ENCODE measurements around the gene BLNK. TPM values are rescaled to one million over a fixed set of nuclear protein-coding genes. Genes with fewer than 3 reads are reported as not detected.
A peak's percentile ranks its signal among the peaks of the same experiment; 100 is the strongest.
"Not testable (repeated sequence)": the region's sequence is repeated elsewhere in the genome, so short reads cannot be mapped to it uniquely, and the experiment has no call there.

The BLNK gene
- total RNA-seq, 1 donor from 2014 or later, result 0.38 TPM

DNA sequence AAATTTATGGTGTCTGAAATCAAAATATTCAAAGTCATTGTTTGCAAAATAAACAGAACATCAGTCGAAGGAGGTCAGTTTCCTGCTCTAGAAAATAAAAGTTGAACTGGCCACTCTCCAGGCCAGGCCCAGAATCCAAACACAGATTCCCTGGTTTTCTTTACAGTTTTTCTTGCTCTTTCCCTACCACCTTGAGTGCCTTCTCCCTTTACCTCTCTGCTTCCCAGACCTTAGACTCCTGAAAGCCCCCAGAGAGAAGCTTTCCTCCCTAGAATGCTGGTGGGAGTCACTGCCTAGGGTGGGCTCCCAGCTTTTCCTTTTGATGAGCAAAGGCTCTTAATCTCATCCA is 38.9 kb upstream of the BLNK start:
- DNase-seq (ENCODE audit: low read depth), result no peak
- no peaks in the 10 kb centered on the region for H3K27me3 ChIP-seq (ENCODE audit: control insufficient read depth, insufficient read depth, low read length)
- H3K4me3 ChIP-seq (ENCODE audit: low read depth, low read length), result no peak overlapping the region
- TF ChIP-seq, protein P1, sequence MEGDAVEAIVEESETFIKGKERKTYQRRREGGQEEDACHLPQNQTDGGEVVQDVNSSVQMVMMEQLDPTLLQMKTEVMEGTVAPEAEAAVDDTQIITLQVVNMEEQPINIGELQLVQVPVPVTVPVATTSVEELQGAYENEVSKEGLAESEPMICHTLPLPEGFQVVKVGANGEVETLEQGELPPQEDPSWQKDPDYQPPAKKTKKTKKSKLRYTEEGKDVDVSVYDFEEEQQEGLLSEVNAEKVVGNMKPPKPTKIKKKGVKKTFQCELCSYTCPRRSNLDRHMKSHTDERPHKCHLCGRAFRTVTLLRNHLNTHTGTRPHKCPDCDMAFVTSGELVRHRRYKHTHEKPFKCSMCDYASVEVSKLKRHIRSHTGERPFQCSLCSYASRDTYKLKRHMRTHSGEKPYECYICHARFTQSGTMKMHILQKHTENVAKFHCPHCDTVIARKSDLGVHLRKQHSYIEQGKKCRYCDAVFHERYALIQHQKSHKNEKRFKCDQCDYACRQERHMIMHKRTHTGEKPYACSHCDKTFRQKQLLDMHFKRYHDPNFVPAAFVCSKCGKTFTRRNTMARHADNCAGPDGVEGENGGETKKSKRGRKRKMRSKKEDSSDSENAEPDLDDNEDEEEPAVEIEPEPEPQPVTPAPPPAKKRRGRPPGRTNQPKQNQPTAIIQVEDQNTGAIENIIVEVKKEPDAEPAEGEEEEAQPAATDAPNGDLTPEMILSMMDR (IDR thresholded peaks at IDR 0.05; ENCODE audit: insufficient read depth, low read length, poor library complexity, severe bottlenecking), result no peak
- no peaks in the 10 kb centered on the region for H3K36me3 ChIP-seq (ENCODE audit: control insufficient read depth, insufficient read depth, low read length)

DNA sequence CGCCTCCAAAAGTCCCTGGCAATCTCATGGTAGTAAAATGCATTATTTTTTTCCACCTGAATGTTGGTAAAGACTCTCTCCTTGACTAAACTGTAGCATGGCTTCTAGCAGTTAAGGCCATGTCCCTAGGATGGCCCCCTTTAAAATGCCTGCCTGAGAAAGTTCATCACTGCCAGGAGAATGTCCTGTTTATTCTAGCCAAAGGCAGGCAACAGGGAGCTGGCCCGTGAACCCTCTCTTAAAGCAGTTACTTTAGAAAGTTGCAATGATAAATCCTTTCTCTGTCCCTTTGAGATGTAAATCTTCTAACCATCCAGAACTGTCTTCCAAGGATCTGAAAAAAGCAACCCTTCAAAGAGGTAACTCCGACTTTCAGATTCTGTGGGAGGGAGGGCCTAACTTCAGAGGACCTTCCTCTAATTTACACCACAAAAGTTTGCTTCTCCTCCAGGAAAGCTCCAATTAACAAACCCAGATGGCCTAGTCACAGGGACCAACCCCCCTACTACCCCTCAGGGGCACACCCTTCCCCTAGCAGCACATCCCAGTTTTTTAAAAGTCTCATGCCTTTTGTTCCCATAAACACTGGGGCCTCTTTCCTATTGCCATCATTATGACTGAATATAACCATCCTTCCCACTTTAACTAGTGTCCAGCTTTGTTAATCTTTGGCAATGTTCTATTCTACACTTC is 38.4 kb upstream of the BLNK start:
- Histone ChIP-seq H3K36me3 (ENCODE audit: control insufficient read depth, insufficient read depth, low read length) (no peaks in the 10 kb centered on the region), H3K27me3 (ENCODE audit: control insufficient read depth, insufficient read depth, low read length) (no peaks in the 10 kb centered on the region), H3K4me3 (ENCODE audit: low read depth, low read length) (no peak overlapping the region)
- TF ChIP-seq, protein P1 (IDR thresholded peaks at IDR 0.05; ENCODE audit: insufficient read depth, low read length, poor library complexity, severe bottlenecking), result no peak
- DNase-seq (ENCODE audit: low read depth), result no peak

DNA sequence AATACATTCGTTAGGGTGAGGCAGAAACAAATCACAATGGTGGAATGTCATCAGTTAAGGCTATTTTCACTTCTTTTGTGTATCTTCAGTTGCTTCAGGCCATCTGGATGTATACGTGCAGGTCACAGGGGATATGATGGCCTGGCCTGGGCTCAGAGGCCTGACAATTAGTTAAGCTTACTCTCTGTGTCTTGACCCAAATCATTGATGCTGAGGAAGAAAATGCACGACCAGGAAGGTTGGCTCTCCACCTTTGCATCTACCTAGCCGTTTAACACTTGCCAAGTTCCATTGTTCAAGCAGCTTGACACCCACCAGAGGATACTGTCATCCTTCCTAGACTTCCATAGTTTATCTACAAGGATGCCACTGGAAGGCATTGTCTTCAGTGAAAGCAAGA is 37.5 kb upstream of the BLNK start:
- H3K27me3 ChIP-seq (ENCODE audit: control insufficient read depth, insufficient read depth, low read length); H3K4me3 ChIP-seq (ENCODE audit: low read depth, low read length); DNase-seq (ENCODE audit: low read depth); H3K36me3 ChIP-seq (ENCODE audit: control insufficient read depth, insufficient read depth, low read length): not testable (repeated sequence)

DNA sequence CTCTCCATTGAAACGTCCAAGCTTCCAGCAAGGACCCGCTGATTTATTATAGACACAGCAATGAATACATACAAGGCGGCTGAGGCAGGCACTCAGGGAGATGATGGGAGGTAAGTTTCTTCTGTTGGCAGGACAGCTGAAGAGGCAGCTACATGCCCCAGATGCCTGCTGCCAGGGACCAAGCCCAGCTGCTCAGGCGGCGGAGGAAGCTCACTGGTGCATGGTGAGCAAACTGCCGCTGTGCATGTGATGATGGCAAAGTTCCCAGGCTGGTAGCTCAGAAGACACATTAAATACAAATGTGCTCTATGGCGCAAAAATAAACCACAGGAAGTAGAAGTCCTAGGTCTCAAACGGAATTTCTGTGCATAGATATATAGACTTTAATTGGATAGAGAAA is 35.1 kb upstream of the BLNK start:
- DNase-seq (ENCODE audit: low read depth), result peak; percentile 28
- TF ChIP-seq, protein P1 (IDR thresholded peaks at IDR 0.05; ENCODE audit: insufficient read depth, low read length, poor library complexity, severe bottlenecking), result no peak
- Histone ChIP-seq H3K4me3 (ENCODE audit: low read depth, low read length) (no peak overlapping the region), H3K36me3 (ENCODE audit: control insufficient read depth, insufficient read depth, low read length) (no peaks in the 10 kb centered on the region), H3K27me3 (ENCODE audit: control insufficient read depth, insufficient read depth, low read length) (peaks cover 2% of the 10 kb centered on the region)

DNA sequence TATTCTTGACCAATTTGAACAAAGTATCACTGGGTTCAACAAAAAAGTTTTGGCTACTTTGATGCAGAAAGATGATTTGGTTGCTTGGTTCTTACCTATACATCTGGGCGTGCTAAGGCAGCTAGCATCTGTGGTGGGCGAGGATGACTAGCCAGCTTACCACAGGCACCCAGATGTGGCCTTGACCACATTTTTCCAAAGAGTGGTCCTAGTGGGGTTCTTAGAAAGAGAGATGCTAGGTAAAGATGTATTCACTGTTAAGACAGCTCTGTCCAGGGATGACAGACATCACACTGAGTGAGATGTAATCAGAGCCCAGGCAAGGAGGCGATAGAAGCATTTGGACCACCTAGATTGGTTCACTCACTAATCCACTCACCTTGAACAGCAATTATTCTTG is 33.6 kb upstream of the BLNK start:
- H3K27me3 ChIP-seq (ENCODE audit: control insufficient read depth, insufficient read depth, low read length), result peaks cover 4% of the 10 kb centered on the region
- no peak for DNase-seq (ENCODE audit: low read depth)
- no peaks in the 10 kb centered on the region for H3K36me3 ChIP-seq (ENCODE audit: control insufficient read depth, insufficient read depth, low read length)
- TF ChIP-seq, protein P1 (IDR thresholded peaks at IDR 0.05; ENCODE audit: insufficient read depth, low read length, poor library complexity, severe bottlenecking), result no peak
- H3K4me3 ChIP-seq (ENCODE audit: low read depth, low read length), result no peak overlapping the region

DNA sequence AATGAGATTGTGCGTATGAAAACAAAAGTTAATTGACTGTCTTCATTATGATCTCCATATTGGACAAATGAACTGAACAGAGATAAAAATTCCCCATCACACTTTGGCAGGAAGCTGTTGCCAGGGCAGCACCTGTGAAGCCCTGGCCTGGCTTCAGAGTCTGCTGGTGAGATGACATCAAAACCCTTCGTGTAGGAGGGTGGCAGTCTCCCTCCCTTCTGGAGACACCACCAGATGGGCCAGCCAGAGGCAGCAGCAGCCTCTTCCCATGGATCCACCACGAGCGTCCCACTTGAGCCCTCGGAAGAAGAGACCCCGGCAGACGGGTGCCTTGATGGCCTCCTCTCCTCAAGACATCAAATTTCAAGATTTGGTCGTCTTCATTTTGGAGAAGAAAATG is 32.9 kb upstream of the BLNK start, which contains the start of gene DNTT:
Gene DNTT, plus strand, starts transcription at position 205 of the 400 bp plus-strand sequence. Its CDS starts 64 bp downstream, at position 269.
- TF ChIP-seq, protein P1 (IDR thresholded peaks at IDR 0.05; ENCODE audit: insufficient read depth, low read length, poor library complexity, severe bottlenecking), result no peak
- peaks cover 4% of the 10 kb centered on the region for H3K27me3 ChIP-seq (ENCODE audit: control insufficient read depth, insufficient read depth, low read length)
- DNase-seq (ENCODE audit: low read depth), result no peak
- no peaks in the 10 kb centered on the region for H3K36me3 ChIP-seq (ENCODE audit: control insufficient read depth, insufficient read depth, low read length)
- no peak within 1 kb of the TSS for H3K4me3 ChIP-seq (ENCODE audit: low read depth, low read length)

Data from kidney epithelial cell (primary cell).